Measurements from ENCODE around the gene TRIM66. TPM values are rescaled to one million over a fixed set of nuclear protein-coding genes. Genes with fewer than 3 reads are reported as not detected.

Gene TRIM66
- total RNA-seq, 4 donors from 2014 or later: 7.7 to 48.5 (median 9.4) TPM

DNA sequence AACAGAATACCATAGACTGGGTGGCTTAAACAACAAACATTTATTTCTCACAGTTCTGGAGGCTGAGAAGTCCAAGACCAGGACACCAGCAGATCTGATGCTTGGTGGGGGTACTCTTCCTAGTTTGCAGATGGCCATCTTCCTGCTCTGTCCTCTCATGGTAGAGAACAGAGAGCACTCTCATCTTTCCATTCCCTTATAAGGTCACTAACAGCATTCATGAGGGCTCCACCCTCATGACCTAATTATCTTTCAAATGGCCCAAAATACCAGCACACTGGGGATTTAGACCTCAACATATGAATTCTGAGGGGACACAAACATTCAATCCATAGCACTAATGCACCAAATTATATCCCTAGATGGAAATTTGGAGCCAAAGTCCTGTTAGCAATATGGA lies 94.5 kb downstream of the TRIM66 start:
- H3K27ac ChIP-seq: no peak overlapping the region
- peaks cover 6 to 7% of the 10 kb centered on the region in 2 donors for H3K4me1 ChIP-seq
- no peak for DNase-seq
- no peak for TF ChIP-seq POLR2A (IDR thresholded peaks at IDR 0.05)
- TF ChIP-seq, protein P1, sequence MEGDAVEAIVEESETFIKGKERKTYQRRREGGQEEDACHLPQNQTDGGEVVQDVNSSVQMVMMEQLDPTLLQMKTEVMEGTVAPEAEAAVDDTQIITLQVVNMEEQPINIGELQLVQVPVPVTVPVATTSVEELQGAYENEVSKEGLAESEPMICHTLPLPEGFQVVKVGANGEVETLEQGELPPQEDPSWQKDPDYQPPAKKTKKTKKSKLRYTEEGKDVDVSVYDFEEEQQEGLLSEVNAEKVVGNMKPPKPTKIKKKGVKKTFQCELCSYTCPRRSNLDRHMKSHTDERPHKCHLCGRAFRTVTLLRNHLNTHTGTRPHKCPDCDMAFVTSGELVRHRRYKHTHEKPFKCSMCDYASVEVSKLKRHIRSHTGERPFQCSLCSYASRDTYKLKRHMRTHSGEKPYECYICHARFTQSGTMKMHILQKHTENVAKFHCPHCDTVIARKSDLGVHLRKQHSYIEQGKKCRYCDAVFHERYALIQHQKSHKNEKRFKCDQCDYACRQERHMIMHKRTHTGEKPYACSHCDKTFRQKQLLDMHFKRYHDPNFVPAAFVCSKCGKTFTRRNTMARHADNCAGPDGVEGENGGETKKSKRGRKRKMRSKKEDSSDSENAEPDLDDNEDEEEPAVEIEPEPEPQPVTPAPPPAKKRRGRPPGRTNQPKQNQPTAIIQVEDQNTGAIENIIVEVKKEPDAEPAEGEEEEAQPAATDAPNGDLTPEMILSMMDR (IDR thresholded peaks at IDR 0.05): no peak
- no peaks in the 10 kb centered on the region for H3K27me3 ChIP-seq
- H3K9me3 ChIP-seq: no peaks in the 10 kb centered on the region
- H3K4me3 ChIP-seq (replicated peaks in 1 of 3): no peak overlapping the region
- intact Hi-C loops (cut with DNase I): no loop called here
- H3K36me3 ChIP-seq: no peaks in the 10 kb centered on the region

DNA sequence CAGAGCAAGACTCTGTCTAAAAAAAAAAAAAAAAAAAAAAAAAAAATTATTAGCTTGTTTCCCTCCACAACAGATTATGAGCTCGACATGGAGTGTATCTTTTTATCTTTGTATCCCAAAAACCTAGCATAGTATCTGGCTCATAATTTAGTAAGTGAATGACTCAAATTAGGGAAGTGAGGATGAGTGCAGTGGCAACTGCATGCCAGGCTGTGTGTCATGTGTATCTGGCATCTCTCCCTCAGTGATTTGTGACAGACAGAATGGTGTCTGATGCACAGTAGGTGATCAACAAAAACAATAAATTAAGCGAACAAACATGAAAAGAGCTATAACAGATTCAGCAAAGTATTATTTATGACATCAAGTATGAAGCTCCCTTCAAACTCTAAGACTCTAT lies 95.7 kb downstream of the TRIM66 start:
- peaks cover 6 to 7% of the 10 kb centered on the region in 2 donors for H3K4me1 ChIP-seq
- WGBS, 2 donors: 84 to 90% methylated on average over 2 of the region's 2 CpGs
- H3K36me3 ChIP-seq: no peaks in the 10 kb centered on the region
- no peaks in the 10 kb centered on the region for H3K9me3 ChIP-seq
- DNase-seq: no peak
- no peaks in the 10 kb centered on the region for H3K27me3 ChIP-seq
- no peak overlapping the region for H3K27ac ChIP-seq
- intact Hi-C loops (cut with DNase I): no loop called here
- no peak for TF ChIP-seq POLR2A (IDR thresholded peaks at IDR 0.05)
- TF ChIP-seq, protein P1 (IDR thresholded peaks at IDR 0.05): no peak
- H3K4me3 ChIP-seq (replicated peaks in 1 of 3): no peak overlapping the region

DNA sequence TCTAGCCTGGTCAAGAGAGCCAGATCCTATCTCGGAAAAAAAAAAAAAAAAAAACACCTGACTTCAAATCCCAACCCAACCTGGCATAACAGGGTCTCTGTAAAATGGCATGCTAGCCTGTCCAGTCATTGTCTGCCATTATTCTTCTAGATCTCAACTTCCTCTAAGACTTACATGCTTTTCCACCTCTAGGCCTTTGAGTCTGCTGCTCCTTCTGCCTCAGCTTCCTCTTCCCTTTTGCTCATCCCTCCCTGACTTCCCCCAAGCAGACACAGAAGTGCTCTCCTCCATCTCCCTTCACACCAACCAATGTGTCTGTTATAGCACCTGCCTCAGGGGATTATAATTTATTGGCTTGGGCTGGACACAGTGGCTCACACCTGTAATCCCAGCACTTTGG lies 96.3 kb downstream of the TRIM66 start:
- Histone ChIP-seq H3K27me3 (no peaks in the 10 kb centered on the region), H3K4me1 (peaks cover 6 to 7% of the 10 kb centered on the region in 2 donors), H3K27ac (no peak overlapping the region), H3K9me3 (no peaks in the 10 kb centered on the region), H3K36me3 (no peaks in the 10 kb centered on the region), H3K4me3 (replicated peaks in 1 of 3) (no peak overlapping the region)
- TF ChIP-seq, protein P1 (IDR thresholded peaks at IDR 0.05): no peak
- no peak for TF ChIP-seq POLR2A (IDR thresholded peaks at IDR 0.05)
- WGBS, 2 donors: 92 to 100% methylated on average over 1 of the region's 1 CpG
- intact Hi-C loops (cut with DNase I): no loop called here
- DNase-seq: no peak

DNA sequence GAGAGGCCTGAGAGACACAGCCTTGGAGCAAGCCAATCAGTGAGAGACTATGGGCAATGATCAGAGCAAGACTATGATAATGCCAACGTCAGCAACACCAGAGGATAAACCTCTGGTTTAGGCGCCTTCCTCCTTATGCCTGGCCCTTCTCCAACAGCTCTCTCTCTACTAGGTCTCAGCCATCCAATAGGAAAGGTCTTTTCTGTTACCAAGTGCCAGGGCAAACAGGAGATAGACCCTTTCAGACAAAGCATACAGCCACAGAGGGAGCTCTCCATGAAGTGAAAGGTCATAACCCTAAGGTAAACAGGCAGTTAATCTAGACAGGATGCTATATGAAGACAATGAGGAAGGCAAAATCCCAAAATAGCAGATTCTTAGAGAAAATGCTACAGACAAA lies 98.0 kb downstream of the TRIM66 start:
- intact Hi-C loops (cut with DNase I): no loop called here
- H3K9me3 ChIP-seq: no peaks in the 10 kb centered on the region
- no peaks in the 10 kb centered on the region for H3K36me3 ChIP-seq
- no peak for DNase-seq
- no peaks in the 10 kb centered on the region for H3K27me3 ChIP-seq
- H3K4me1 ChIP-seq: peaks cover 6 to 7% of the 10 kb centered on the region in 2 donors
- TF ChIP-seq, protein P1 (IDR thresholded peaks at IDR 0.05): no peak
- no peak for TF ChIP-seq POLR2A (IDR thresholded peaks at IDR 0.05)
- peak overlapping the region; percentile 36 to 59 (median 57) for H3K27ac ChIP-seq
- 66 to 68% methylated on average over 2 of the region's 2 CpGs for WGBS, 2 donors
- H3K4me3 ChIP-seq (replicated peaks in 1 of 3): no peak overlapping the region

DNA sequence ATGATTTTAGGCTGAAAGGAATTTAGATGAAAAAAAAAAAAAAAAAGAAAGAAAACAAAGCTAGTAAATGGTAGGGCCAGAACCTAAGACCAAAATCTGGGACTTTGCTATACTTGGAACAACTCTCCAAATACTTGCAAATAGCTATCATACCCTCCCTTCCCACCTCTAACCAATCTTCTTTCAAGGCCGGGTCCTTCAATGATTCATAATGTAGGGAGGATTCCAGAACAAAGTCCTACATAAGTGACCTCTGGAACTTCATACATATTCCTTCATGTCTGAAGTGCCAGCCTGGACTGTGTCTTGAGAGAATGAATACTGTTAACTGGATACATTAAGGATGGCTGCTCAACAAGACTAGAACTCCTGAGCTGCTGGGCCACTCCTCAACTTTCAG lies 98.4 kb downstream of the TRIM66 start:
- WGBS, 2 donors: 77 to 79% methylated on average over 1 of the region's 1 CpG
- Histone ChIP-seq H3K27ac (peak overlapping the region; percentile 36 to 59 (median 57)), H3K9me3 (no peaks in the 10 kb centered on the region), H3K4me1 (peaks cover 6 to 7% of the 10 kb centered on the region in 2 donors), H3K36me3 (no peaks in the 10 kb centered on the region), H3K27me3 (no peaks in the 10 kb centered on the region), H3K4me3 (replicated peaks in 1 of 3) (no peak overlapping the region)
- intact Hi-C loops (cut with DNase I): no loop called here
- no peak for TF ChIP-seq POLR2A (IDR thresholded peaks at IDR 0.05)
- TF ChIP-seq, protein P1 (IDR thresholded peaks at IDR 0.05): no peak
- DNase-seq: no peak

Data from thyroid gland (tissue), 4 donors.